HepG2 (cell line): ENCODE data around the gene IPO5. TPM values are rescaled to one million over a fixed set of nuclear protein-coding genes. Genes with fewer than 3 reads are reported as not detected.

Source experiments
- ATAD3A ChIP-seq: sonication (generic); formaldehyde crosslinking; IDR thresholded peaks from 2 replicates; pipeline ENCODE4 v1.4.0; 2020; ENCODE audit warnings: missing genetic modification reagents
- CEBPG ChIP-seq: IDR thresholded peaks from 2 replicates; pipeline ENCODE4 v1.6.1; 2016
- ELF1 ChIP-seq: sonication (generic); formaldehyde crosslinking; IDR thresholded peaks from 2 replicates; pipeline ENCODE4 v1.4.0; 2020; ENCODE audit warnings: missing genetic modification reagents
- JUND ChIP-seq: sonication (generic); formaldehyde crosslinking; IDR thresholded peaks from 2 replicates; pipeline ENCODE4 v1.8.0; 2022; ENCODE audit warnings: mild to moderate bottlenecking, missing genetic modification reagents
- KLF16 ChIP-seq, 2 experiments: sonication (generic) in 1 of 2; formaldehyde crosslinking in 1 of 2; IDR thresholded peaks; 2 replicates each; pipeline versions ENCODE4 v1.6.1 to v1.8.0; 2016 to 2023; ENCODE audit warnings: missing genetic modification reagents in 2 of 2, missing compliant biosample characterization in 1 of 2
- MED13 ChIP-seq: sonication (generic); formaldehyde crosslinking; IDR thresholded peaks from 2 replicates; pipeline ENCODE4 v1.5.0; 2020; ENCODE audit warnings: missing genetic modification reagents
- NONO ChIP-seq, 2 experiments: fragments of 450-650 bp in 1 of 2; sonication (generic) in 1 of 2; formaldehyde crosslinking in 1 of 2; IDR thresholded peaks in 1 of 2; conservative IDR thresholded peaks in 1 of 2; 2 replicates each; pipeline versions ENCODE4 v1.6.1 to v1.8.0; 2017 to 2022; ENCODE audit warnings: mild to moderate bottlenecking in 1 of 2, missing genetic modification reagents in 1 of 2, moderate library complexity in 1 of 2
- NR2F6 ChIP-seq, 2 experiments: IDR thresholded peaks; 2 replicates each; pipeline ENCODE4 v1.6.1; 2016; ENCODE audit warnings: antibody characterized with exemption in 1 of 2, mild to moderate bottlenecking in 1 of 2
- POLR2G ChIP-seq: fragments of 200-400 bp; formaldehyde crosslinking; IDR thresholded peaks from 2 replicates; pipeline ENCODE4 v1.6.1; 2018; ENCODE audit warnings: mild to moderate bottlenecking, low read depth, low read length, moderate library complexity
- SMAD3 ChIP-seq: sonication (generic); formaldehyde crosslinking; IDR thresholded peaks from 2 replicates; pipeline ENCODE4 v1.4.0; 2020; ENCODE audit warnings: missing genetic modification reagents
- SP5 ChIP-seq: IDR thresholded peaks from 2 replicates; pipeline ENCODE4 v1.6.1; 2016; ENCODE audit warnings: low read depth, borderline replicate concordance
- ZBTB33 ChIP-seq: sonication (generic); formaldehyde crosslinking; IDR thresholded peaks from 2 replicates; pipeline ENCODE4 v1.4.0; 2020; ENCODE audit warnings: missing genetic modification reagents
- ZBTB39 ChIP-seq: sonication (generic); formaldehyde crosslinking; IDR thresholded peaks from 2 replicates; pipeline ENCODE4 v1.5.0; 2020; ENCODE audit warnings: missing genetic modification reagents
- ZFP1 ChIP-seq: IDR thresholded peaks from 2 replicates; pipeline ENCODE4 v1.6.1; 2016
- ZNF136 ChIP-seq: sonication (generic); formaldehyde crosslinking; IDR thresholded peaks from 2 replicates; pipeline ENCODE4 v1.8.1; 2022; ENCODE audit warnings: low read depth, mild to moderate bottlenecking, moderate library complexity, missing genetic modification reagents
- ZNF431 ChIP-seq: sonication (generic); formaldehyde crosslinking; IDR thresholded peaks from 2 replicates; pipeline ENCODE4 v1.9.0; 2022; ENCODE audit warnings: missing genetic modification reagents, low read depth, mild to moderate bottlenecking, borderline replicate concordance
- ZNF556 ChIP-seq: sonication (generic); formaldehyde crosslinking; IDR thresholded peaks from 2 replicates; pipeline ENCODE4 v1.4.0; 2020; ENCODE audit warnings: mild to moderate bottlenecking, missing genetic modification reagents, borderline replicate concordance
- ZNF605 ChIP-seq: sonication (generic); formaldehyde crosslinking; IDR thresholded peaks from 2 replicates; pipeline ENCODE4 v1.8.0; 2022; ENCODE audit warnings: mild to moderate bottlenecking, missing genetic modification reagents
- ZNF709 ChIP-seq: sonication (generic); formaldehyde crosslinking; IDR thresholded peaks from 2 replicates; pipeline ENCODE4 v1.5.0; 2020; ENCODE audit warnings: mild to moderate bottlenecking, missing genetic modification reagents
- ZNF746 ChIP-seq: sonication (generic); formaldehyde crosslinking; IDR thresholded peaks from 2 replicates; pipeline ENCODE4 v1.8.0; 2022; ENCODE audit warnings: mild to moderate bottlenecking, missing genetic modification reagents
- ZNF788 ChIP-seq: sonication (generic); formaldehyde crosslinking; IDR thresholded peaks from 2 replicates; pipeline ENCODE4 v1.5.0; 2020; ENCODE audit warnings: mild to moderate bottlenecking, missing genetic modification reagents, borderline replicate concordance
- polyA plus RNA-seq, 8 experiments: library from polyadenylated mRNA; depleted of rRNA in 3 of 8; stranded (reverse) in 7 of 8; unstranded in 1 of 8; fragments of >200 nt; fragmentation: Illumina TruSeq in 4 of 8; extraction: Trizol in 4 of 8; gene quantifications; 2 replicates each; pipeline versions ENCODE4 v1.2.1 to v1.2.3, GENCODE V29; 2011 to 2016; ENCODE audit warnings: low read depth in 4 of 8, missing spikeins in 1 of 8, mixed read lengths in 1 of 8; ENCODE audit not compliant: insufficient read depth in 1 of 8
- total RNA-seq, 5 experiments: library from RNA; depleted of rRNA; stranded (reverse); fragments of >200 nt; fragmentation: Illumina TruSeq; extraction: Trizol; gene quantifications; 2 replicates each; pipeline ENCODE4 v1.2.3, GENCODE V29; 2016; ENCODE audit warnings: low read depth in 1 of 5
- TF ChIP-seq, protein P1 (sequence below): IDR thresholded peaks from 2 replicates; pipeline ENCODE4 v1.6.1; 2016; ENCODE audit warnings: low read depth, borderline replicate concordance
- TF ChIP-seq, protein P2 (sequence below): IDR thresholded peaks from 2 replicates; pipeline ENCODE4 v1.6.1; 2016
- TF ChIP-seq, protein P3 (sequence below): sonication (generic); formaldehyde crosslinking; IDR thresholded peaks from 2 replicates; pipeline ENCODE4 v1.5.0; 2020; ENCODE audit warnings: mild to moderate bottlenecking, missing genetic modification reagents

IPO5 gene
- total and polyA plus RNA-seq, 2 of the 13 experiments (the other 11 are each of a cell fraction or from before 2014, with no cell fraction given), result 155 to 242 TPM

DNA sequence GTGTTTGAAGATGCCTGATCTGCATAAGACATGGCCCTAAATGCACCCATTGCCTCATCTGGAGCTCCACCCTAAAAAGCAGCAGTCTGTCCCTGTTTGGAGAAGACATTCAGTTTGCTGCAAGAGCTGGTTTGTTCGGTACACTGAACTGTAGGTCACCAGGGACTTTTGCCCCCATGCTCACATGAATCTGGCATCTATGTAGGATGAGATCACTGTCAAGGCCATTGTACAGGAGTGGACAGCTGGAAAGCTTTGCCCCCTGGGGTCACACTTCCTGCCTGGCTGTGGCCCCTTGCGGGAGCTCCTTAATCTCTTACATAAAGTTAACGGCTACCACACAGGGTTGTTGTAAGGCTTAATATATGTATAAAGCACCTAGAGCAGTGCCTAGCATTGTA lies 73.0 kb downstream of the IPO5 start (continued):
- TF ChIP-seq ZNF709 (CRISPR knock-in tag), result no peak
- TF ChIP-seq JUND, result peak; percentile 68
- TF ChIP-seq ZNF746 (CRISPR knock-in tag), result peak; percentile 45; the same call in 1 of the 2 replicates
- peak; percentile 66 for TF ChIP-seq ZBTB33 (CRISPR knock-in tag)
- TF ChIP-seq ZNF605, result 0 out of 2 replicates have a peak, but pooled peaks have one; percentile 39
- TF ChIP-seq, protein P1, sequence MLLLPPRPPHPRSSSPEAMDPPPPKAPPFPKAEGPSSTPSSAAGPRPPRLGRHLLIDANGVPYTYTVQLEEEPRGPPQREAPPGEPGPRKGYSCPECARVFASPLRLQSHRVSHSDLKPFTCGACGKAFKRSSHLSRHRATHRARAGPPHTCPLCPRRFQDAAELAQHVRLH, result 0 out of 2 replicates have a peak, but pooled peaks have one; percentile 48
- TF ChIP-seq, protein P2, sequence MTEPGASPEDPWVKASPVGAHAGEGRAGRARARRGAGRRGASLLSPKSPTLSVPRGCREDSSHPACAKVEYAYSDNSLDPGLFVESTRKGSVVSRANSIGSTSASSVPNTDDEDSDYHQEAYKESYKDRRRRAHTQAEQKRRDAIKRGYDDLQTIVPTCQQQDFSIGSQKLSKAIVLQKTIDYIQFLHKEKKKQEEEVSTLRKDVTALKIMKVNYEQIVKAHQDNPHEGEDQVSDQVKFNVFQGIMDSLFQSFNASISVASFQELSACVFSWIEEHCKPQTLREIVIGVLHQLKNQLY, result peak; percentile 84
- TF ChIP-seq POLR2G, result peak; percentile 42; the same call in 1 of the 2 replicates
- peak; percentile 57; the same call in 1 of the 2 replicates for TF ChIP-seq ZNF431 (CRISPR knock-in tag)
- no peak for TF ChIP-seq MED13 (CRISPR knock-in tag)
- TF ChIP-seq ZBTB39 (CRISPR knock-in tag), result no peak
- TF ChIP-seq ZNF788 (CRISPR knock-in tag), result peak; percentile 76; the same call in 1 of the 2 replicates
- TF ChIP-seq ZNF136 (CRISPR knock-in tag), result 0 out of 2 replicates have a peak, but pooled peaks have one; percentile 52
- TF ChIP-seq ZFP1 (CRISPR knock-in tag), result peak; percentile 72; the same call in 1 of the 2 replicates
- TF ChIP-seq, protein P3, sequence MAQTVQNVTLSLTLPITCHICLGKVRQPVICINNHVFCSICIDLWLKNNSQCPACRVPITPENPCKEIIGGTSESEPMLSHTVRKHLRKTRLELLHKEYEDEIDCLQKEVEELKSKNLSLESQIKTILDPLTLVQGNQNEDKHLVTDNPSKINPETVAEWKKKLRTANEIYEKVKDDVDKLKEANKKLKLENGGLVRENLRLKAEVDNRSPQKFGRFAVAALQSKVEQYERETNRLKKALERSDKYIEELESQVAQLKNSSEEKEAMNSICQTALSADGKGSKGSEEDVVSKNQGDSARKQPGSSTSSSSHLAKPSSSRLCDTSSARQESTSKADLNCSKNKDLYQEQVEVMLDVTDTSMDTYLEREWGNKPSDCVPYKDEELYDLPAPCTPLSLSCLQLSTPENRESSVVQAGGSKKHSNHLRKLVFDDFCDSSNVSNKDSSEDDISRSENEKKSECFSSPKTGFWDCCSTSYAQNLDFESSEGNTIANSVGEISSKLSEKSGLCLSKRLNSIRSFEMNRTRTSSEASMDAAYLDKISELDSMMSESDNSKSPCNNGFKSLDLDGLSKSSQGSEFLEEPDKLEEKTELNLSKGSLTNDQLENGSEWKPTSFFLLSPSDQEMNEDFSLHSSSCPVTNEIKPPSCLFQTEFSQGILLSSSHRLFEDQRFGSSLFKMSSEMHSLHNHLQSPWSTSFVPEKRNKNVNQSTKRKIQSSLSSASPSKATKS (CRISPR knock-in tag), result no peak
- peak; percentile 58; the same call in 1 of the 2 replicates for TF ChIP-seq ZNF556
- TF ChIP-seq ATAD3A (CRISPR knock-in tag), result no peak
- TF ChIP-seq NONO (IDR thresholded peaks at IDR 0.05), result no peak
- TF ChIP-seq NONO (CRISPR knock-in tag; conservative IDR thresholded peaks at IDR 0.05), result peak; percentile 73
- TF ChIP-seq ELF1 (CRISPR knock-in tag), result peak; percentile 66
- TF ChIP-seq CEBPG (CRISPR knock-in tag), result peak; percentile 85
- peak in 1 of 2 experiments; percentile 56; a peak in 1 of 4 replicates for TF ChIP-seq KLF16 (CRISPR knock-in tag; IDR thresholded peaks at IDR 0.05)
- peak; percentile 76; the same call in 1 of the 2 replicates for TF ChIP-seq SMAD3 (CRISPR knock-in tag)
- TF ChIP-seq NR2F6 (IDR thresholded peaks at IDR 0.05), result peak; percentile 98
- TF ChIP-seq NR2F6 (CRISPR knock-in tag; IDR thresholded peaks at IDR 0.05), result peak; percentile 99
- TF ChIP-seq SP5 (CRISPR knock-in tag), result peak; percentile 74
